ENCODE measurements around the gene PLXNB1. TPM values are rescaled to one million over a fixed set of nuclear protein-coding genes. Genes with fewer than 3 reads are reported as not detected.
A peak's percentile ranks its signal among the peaks of the same experiment; 100 is the strongest.

Gene PLXNB1
- total RNA-seq, 1 experiment from 2014 or later = 97.7 TPM

GRCh38 chr3:48434591-48435222, 4.8 kb upstream of the PLXNB1 start:
- Histone ChIP-seq H3F3A (ENCODE audit: insufficient read depth, low read depth) (peaks cover 32% of the 10 kb centered on the region), H3K4me1 (replicated peaks; ENCODE audit: insufficient read depth) (peaks cover 49% of the 10 kb centered on the region), H2AFZ (no peak overlapping the region), H3K4me3 (no peak overlapping the region), H3K36me3 (ENCODE audit: low read depth) (no peaks in the 10 kb centered on the region), H3K27me3 (ENCODE audit: insufficient read depth, low read depth) (no peaks in the 10 kb centered on the region), H3K9me2 (ENCODE audit: insufficient read depth) (no peaks in the 10 kb centered on the region), H3K9me3 (ENCODE audit: insufficient read depth, low read depth) (no peaks in the 10 kb centered on the region), H3K4me2 (peak overlapping the region; percentile 65), H3K79me2 (ENCODE audit: low read depth) (peaks cover 38% of the 10 kb centered on the region), H4K20me1 (ENCODE audit: insufficient read depth) (no peaks in the 10 kb centered on the region), H3K27ac (peak overlapping the region; percentile 86)
- TF ChIP-seq EZH2 (IDR thresholded peaks at IDR 0.05; ENCODE audit: low read depth) (no peak), CTCF (conservative IDR thresholded peaks at IDR 0.05) (no peak)
- no TSS peak for BruUV-seq (replicated peaks)
- POLR2A ChIA-PET (ENCODE audit: unreplicated experiment) = interaction anchor here (0.6 to 1.1 kb wide), 3 partner anchors 164 to 401 kb away, joined by 3 to 5 read pairs (median 4); no protein-coding TSS in a partner anchor
- intact Hi-C loops (cut with micrococcal nuclease; ENCODE audit: unreplicated experiment) = loop anchor here (10.0 kb wide), 1 partner anchor 130 kb away; the partner anchor contains the start of gene NME6
- DNase-seq = no peak
- CTCF ChIA-PET = interaction anchor here (0.5 to 2.8 kb wide), 4 partner anchors 34 to 479 kb away, joined by 3 to 19 read pairs (median 4); no protein-coding TSS in a partner anchor

- TF ChIP-seq EZH2 (IDR thresholded peaks at IDR 0.05; ENCODE audit: low read depth) (no peak), CTCF (conservative IDR thresholded peaks at IDR 0.05) (no peak)
- Histone ChIP-seq H3K9me3 (ENCODE audit: insufficient read depth, low read depth) (no peaks in the 10 kb centered on the region), H4K20me1 (ENCODE audit: insufficient read depth) (no peaks in the 10 kb centered on the region), H3F3A (ENCODE audit: insufficient read depth, low read depth) (peaks cover 32% of the 10 kb centered on the region), H3K27me3 (ENCODE audit: insufficient read depth, low read depth) (no peaks in the 10 kb centered on the region), H3K4me1 (replicated peaks; ENCODE audit: insufficient read depth) (peaks cover 49% of the 10 kb centered on the region), H3K36me3 (ENCODE audit: low read depth) (no peaks in the 10 kb centered on the region), H3K27ac (peak overlapping the region; percentile 86), H3K4me2 (peak overlapping the region; percentile 65), H3K9me2 (ENCODE audit: insufficient read depth) (no peaks in the 10 kb centered on the region), H3K4me3 (peak overlapping the region; percentile 43; the same call in 1 of the 2 replicates), H2AFZ (no peak overlapping the region), H3K79me2 (ENCODE audit: low read depth) (peaks cover 27% of the 10 kb centered on the region)
- TSS peak; percentile 70 for BruUV-seq (replicated peaks)
- intact Hi-C loops (cut with micrococcal nuclease; ENCODE audit: unreplicated experiment) = loop anchor here (10.0 kb wide), 1 partner anchor 129 kb away; the partner anchor contains the start of gene NME6
- DNase-seq = peak; percentile 89 to 90
- ChIA-PET POLR2A (ENCODE audit: unreplicated experiment) (interaction anchor here (0.5 to 1.1 kb wide), 8 partner anchors 11 to 699 kb away, joined by 3 to 5 read pairs (median 4); partner anchors contain the start of gene USP19), CTCF (interaction anchor here (0.6 to 2.8 kb wide), 4 partner anchors 33 to 480 kb away, joined by 3 to 19 read pairs (median 3); no protein-coding TSS in a partner anchor)
Observed at GRCh38 chr3:48433472-48434118, 3.7 kb upstream of the PLXNB1 start.

Data from PC-9 (cell line).